Esophagus muscularis mucosa (tissue), 4 donors: ENCODE results near the gene KHK. TPM values are rescaled to one million over a fixed set of nuclear protein-coding genes. Genes with fewer than 3 reads are reported as not detected.

ENCODE experiments used
- DNase-seq: peaks from one replicate; pipeline ENCODE4 v3.0.0-alpha.2; 2017; ENCODE audit errors: extremely low spot score
- H3K27ac ChIP-seq, 4 donors: fragments of 200-600 bp; sonication (generic); replicated peaks in 1 of 4; 1 replicate in 3 of 4; 2 replicates in 1 of 4; pipeline ENCODE4 v1.5.1; 2016 to 2019; ENCODE audit warnings: mild to moderate bottlenecking in 1 of 4
- H3K27me3 ChIP-seq, 4 donors: fragments of 200-600 bp; sonication (generic); one replicate each; pipeline versions ENCODE4 v1.5.1 to v1.6.0; 2016 to 2019
- H3K36me3 ChIP-seq, 4 donors: fragments of 200-600 bp; sonication (generic); one replicate each; pipeline ENCODE4 v1.5.1; 2016 to 2019
- H3K4me1 ChIP-seq, 4 donors: fragments of 200-600 bp; sonication (generic); one replicate each; pipeline ENCODE4 v1.5.1; 2016 to 2019
- H3K4me3 ChIP-seq, 4 donors: fragments of 200-600 bp; sonication (generic); 1 replicate in 2 of 4; 2 replicates in 2 of 4; pipeline ENCODE4 v1.5.1; 2016 to 2019; ENCODE audit warnings: mild to moderate bottlenecking in 4 of 4, moderate library complexity in 1 of 4
- H3K9me3 ChIP-seq, 4 donors: fragments of 200-600 bp; sonication (generic); 1 replicate in 3 of 4; 2 replicates in 1 of 4; pipeline ENCODE4 v1.5.1; 2016 to 2019
- EP300 ChIP-seq: sonication (generic); formaldehyde crosslinking; IDR thresholded peaks from one replicate; pipeline ENCODE4 v1.6.1; 2017; ENCODE audit warnings: antibody characterized with exemption
- POLR2A ChIP-seq: fragments of 450-650 bp; IDR thresholded peaks from one replicate; pipeline ENCODE4 v1.6.1; 2017; ENCODE audit warnings: antibody characterized with exemption, moderate library complexity, mild to moderate bottlenecking, low read depth
- POLR2AphosphoS5 ChIP-seq, 2 donors: sonication (generic); formaldehyde crosslinking; IDR thresholded peaks; one replicate each; pipeline ENCODE4 v1.6.1; 2017; ENCODE audit warnings: antibody characterized with exemption in 2 of 2
- WGBS: methylation state at CpG from one replicate; pipeline ENCODE4 v1.1.5; 2018; 5-methylcytosine and 5-hydroxymethylcytosine counted together
- intact Hi-C: fragments of 100-400 bp; cut with DNase I; formaldehyde crosslinking; loops from one replicate; pipeline ENCODE4 v1.15.1; 2023
- total RNA-seq, 4 donors: library from RNA; depleted of rRNA; stranded (reverse); fragments of >200 nt; gene quantifications; one replicate each; pipeline versions ENCODE4 v1.1.0 to v1.2.1, GENCODE V29; 2016
- TF ChIP-seq, protein P1 (sequence below), 3 experiments: fragments of 200-600 bp in 2 of 3; fragments of 450-650 bp in 1 of 3; sonication (generic) in 2 of 3; IDR thresholded peaks; one replicate each; pipeline ENCODE4 v1.5.1; 2017 to 2019; ENCODE audit warnings: antibody characterized with exemption in 3 of 3, mild to moderate bottlenecking in 2 of 3, moderate library complexity in 1 of 3

The KHK gene
- total RNA-seq, 4 donors from 2014 or later, result 1.2 to 6.3 (median 1.7) TPM

DNA sequence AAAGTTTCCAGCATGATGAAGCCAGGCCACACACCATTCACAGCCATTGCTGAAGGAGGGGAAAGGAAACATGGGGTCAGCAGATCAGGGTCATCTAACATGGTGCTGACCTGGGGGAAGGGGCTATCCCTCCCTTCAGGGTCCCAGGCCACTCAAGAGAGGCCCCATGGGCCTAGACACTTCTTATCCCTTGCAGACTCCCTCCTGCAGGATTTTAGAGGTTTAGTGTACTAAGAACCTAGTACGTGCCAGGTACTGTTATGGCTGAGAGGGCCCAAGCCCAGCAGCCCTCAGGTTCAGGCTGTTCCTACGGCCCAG is 8.8 kb downstream of the KHK start:
- DNase-seq, result no peak
- H3K4me3 ChIP-seq, result no peak overlapping the region
- H3K4me1 ChIP-seq, result peaks cover 11 to 13% (median 12%) of the 10 kb centered on the region in 4 donors
- H3K27me3 ChIP-seq, result no peaks in the 10 kb centered on the region
- TF ChIP-seq POLR2A, result no peak
- TF ChIP-seq, protein P1, sequence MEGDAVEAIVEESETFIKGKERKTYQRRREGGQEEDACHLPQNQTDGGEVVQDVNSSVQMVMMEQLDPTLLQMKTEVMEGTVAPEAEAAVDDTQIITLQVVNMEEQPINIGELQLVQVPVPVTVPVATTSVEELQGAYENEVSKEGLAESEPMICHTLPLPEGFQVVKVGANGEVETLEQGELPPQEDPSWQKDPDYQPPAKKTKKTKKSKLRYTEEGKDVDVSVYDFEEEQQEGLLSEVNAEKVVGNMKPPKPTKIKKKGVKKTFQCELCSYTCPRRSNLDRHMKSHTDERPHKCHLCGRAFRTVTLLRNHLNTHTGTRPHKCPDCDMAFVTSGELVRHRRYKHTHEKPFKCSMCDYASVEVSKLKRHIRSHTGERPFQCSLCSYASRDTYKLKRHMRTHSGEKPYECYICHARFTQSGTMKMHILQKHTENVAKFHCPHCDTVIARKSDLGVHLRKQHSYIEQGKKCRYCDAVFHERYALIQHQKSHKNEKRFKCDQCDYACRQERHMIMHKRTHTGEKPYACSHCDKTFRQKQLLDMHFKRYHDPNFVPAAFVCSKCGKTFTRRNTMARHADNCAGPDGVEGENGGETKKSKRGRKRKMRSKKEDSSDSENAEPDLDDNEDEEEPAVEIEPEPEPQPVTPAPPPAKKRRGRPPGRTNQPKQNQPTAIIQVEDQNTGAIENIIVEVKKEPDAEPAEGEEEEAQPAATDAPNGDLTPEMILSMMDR (IDR thresholded peaks at IDR 0.05), result no peak
- TF ChIP-seq POLR2AphosphoS5 (IDR thresholded peaks at IDR 0.05), result no peak
- TF ChIP-seq EP300, result no peak
- intact Hi-C loops, result loop anchor here (5.0 kb wide), 1 partner anchor 97 kb away; no protein-coding TSS in a partner anchor
- H3K36me3 ChIP-seq, result peaks cover 0 to 18% (median 6%) of the 10 kb centered on the region in 4 donors
- no peak overlapping the region for H3K27ac ChIP-seq
- WGBS, result 100% methylated on average over 1 of the region's 2 CpGs
- no peaks in the 10 kb centered on the region for H3K9me3 ChIP-seq

DNA sequence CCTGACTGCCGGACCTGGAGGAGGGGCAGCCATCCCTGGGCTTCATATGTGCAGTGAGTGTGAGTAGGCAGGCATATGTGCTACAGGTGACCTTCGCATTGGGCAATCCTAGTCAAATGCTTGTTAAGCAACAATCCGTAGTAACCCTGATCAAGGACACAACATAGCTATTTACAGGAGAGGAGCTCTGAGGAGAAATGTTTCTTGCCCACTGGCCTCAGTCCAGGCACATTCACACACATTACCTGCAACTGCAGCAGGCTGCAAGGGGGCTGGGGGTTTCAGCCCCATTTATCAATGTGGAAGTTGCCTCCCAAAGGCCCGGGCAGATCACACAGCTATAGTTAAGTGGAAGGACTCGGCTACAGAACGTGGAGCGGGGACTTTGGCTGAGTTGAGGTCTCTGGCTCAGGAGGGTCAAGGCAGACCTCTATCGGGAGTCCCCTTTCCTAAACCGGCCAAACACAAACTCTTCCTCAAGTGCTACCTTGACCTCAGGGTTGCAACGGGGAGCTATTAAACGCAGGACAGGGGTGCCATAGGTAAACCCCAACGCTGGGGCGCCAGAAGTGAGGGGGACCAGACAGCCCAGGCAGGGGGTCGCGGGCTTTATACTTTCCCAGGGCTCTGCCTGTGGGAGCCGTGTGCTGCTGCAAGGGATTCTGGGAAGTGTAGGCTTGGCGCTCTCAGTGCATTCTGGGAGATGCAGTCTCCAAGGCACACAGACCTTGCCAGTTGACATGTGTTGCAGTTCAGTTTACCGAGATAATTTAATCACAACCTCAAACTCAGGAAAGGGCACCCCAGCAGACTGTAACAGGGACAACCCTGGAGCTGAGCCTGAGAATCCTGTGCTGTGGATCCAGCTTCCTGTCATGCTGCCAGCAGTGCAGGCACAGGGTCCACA is 9.4 kb downstream of the KHK start:
- Histone ChIP-seq H3K36me3 (peaks cover 0 to 18% (median 6%) of the 10 kb centered on the region in 4 donors), H3K27ac (no peak overlapping the region), H3K4me1 (peaks cover 11 to 13% (median 12%) of the 10 kb centered on the region in 4 donors), H3K9me3 (no peaks in the 10 kb centered on the region), H3K4me3 (peak overlapping the region; percentile 42 to 57 (median 46)), H3K27me3 (no peaks in the 10 kb centered on the region)
- intact Hi-C loops, result loop anchor here (5.0 kb wide), 1 partner anchor 96 kb away; no protein-coding TSS in a partner anchor
- DNase-seq, result no peak
- 26% methylated on average over 17 of the region's 18 CpGs for WGBS
- TF ChIP-seq EP300, result no peak
- peak in 1 of 2 donors; percentile 67 for TF ChIP-seq POLR2AphosphoS5 (IDR thresholded peaks at IDR 0.05)

DNA sequence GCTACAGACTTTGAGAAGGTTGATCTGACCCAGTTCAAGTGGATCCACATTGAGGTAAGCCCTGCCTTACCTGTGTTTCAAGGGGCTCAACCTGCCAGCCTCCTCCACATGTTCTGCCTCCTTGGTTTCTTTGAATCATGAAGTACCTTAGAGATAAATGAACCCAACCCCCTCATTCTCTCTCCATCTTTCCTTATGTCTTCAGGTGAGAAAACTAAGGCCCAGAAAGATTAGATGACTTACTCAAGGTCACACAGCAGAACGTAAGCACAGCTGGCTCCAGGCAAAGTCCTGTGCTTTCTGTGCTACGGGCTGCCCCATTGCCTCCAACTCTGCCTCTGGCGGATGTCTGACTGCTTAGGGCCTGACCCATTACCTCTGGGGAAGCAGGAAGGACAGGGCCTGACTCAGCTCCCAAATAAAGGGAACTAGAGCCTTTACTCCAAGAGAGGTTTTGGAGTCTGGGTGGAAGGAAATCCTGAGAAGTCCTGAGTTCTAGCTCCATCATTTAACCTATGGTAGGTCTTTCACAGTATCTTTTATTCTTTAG is 10.3 kb downstream of the KHK start:
- Histone ChIP-seq H3K9me3 (no peaks in the 10 kb centered on the region), H3K4me3 (no peak overlapping the region), H3K36me3 (peaks cover 0 to 18% (median 6%) of the 10 kb centered on the region in 4 donors), H3K27ac (no peak overlapping the region), H3K27me3 (no peaks in the 10 kb centered on the region), H3K4me1 (peaks cover 11 to 13% (median 12%) of the 10 kb centered on the region in 4 donors)
- DNase-seq, result no peak
- TF ChIP-seq POLR2A (no peak), EP300 (no peak), POLR2AphosphoS5 (IDR thresholded peaks at IDR 0.05) (no peak)
- TF ChIP-seq, protein P1 (IDR thresholded peaks at IDR 0.05), result no peak
- whole genome bisulfite sequencing, result 68% methylated on average over 3 of the region's 3 CpGs
- intact Hi-C loops, result loop anchor here (5.0 kb wide), 1 partner anchor 95 kb away; no protein-coding TSS in a partner anchor

DNA sequence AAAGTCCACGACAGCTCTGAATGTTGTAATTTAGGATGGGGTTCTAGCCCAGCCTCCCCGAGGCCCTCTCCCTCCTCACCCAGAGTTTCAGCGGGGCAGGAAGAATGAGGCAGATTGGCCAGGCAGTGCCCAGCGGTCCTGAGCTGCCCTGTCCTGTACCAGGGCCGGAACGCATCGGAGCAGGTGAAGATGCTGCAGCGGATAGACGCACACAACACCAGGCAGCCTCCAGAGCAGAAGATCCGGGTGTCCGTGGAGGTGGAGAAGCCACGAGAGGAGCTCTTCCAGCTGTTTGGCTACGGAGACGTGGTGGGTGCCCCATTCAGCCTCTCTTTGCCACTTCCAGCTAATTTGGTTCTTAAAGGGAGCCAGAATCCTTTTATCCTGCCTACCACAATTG is 10.8 kb downstream of the KHK start:
- intact Hi-C loops, result loop anchor here (5.0 kb wide), 1 partner anchor 95 kb away; no protein-coding TSS in a partner anchor
- DNase-seq, result no peak
- H3K4me1 ChIP-seq, result peaks cover 11 to 13% (median 12%) of the 10 kb centered on the region in 4 donors
- no peak for TF ChIP-seq EP300
- H3K27me3 ChIP-seq, result no peaks in the 10 kb centered on the region
- no peak overlapping the region for H3K27ac ChIP-seq
- WGBS, result 87% methylated on average over 13 of the region's 14 CpGs
- no peak overlapping the region for H3K4me3 ChIP-seq
- peaks cover 0 to 15% (median 6%) of the 10 kb centered on the region in 4 donors for H3K36me3 ChIP-seq
- no peaks in the 10 kb centered on the region for H3K9me3 ChIP-seq

DNA sequence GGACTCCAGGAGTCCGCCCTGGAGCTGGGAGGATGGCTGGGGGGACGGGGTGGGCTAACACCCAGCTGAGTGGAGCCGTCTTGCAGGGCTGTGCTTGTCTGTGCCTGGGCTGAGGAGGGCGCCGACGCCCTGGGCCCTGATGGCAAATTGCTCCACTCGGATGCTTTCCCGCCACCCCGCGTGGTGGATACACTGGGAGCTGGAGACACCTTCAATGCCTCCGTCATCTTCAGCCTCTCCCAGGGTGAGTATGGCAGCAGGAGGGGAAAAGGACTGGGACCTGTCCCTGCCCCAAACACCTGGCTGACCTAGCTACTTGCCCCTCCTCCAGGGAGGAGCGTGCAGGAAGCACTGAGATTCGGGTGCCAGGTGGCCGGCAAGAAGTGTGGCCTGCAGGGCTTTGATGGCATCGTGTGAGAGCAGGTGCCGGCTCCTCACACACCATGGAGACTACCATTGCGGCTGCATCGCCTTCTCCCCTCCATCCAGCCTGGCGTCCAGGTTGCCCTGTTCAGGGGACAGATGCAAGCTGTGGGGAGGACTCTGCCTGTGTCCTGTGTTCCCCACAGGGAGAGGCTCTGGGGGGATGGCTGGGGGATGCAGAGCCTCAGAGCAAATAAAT is 12.9 kb downstream of the KHK start:
- intact Hi-C loops, result loop anchor here (2.0 to 5.0 kb wide), 2 partner anchors 93 to 181 kb away; no protein-coding TSS in a partner anchor
- Histone ChIP-seq H3K27ac (no peak overlapping the region), H3K4me3 (no peak overlapping the region), H3K36me3 (peaks cover 0 to 12% (median 5%) of the 10 kb centered on the region in 4 donors), H3K9me3 (no peaks in the 10 kb centered on the region), H3K4me1 (peaks cover 11 to 13% (median 12%) of the 10 kb centered on the region in 4 donors), H3K27me3 (peaks cover 0 to 7% (median 0%) of the 10 kb centered on the region in 4 donors)
- DNase-seq, result no peak
- TF ChIP-seq, protein P1 (IDR thresholded peaks at IDR 0.05), result no peak
- TF ChIP-seq POLR2AphosphoS5 (IDR thresholded peaks at IDR 0.05), result no peak
- no peak for TF ChIP-seq EP300
- TF ChIP-seq POLR2A, result no peak
- 93% methylated on average over 10 of the region's 19 CpGs for WGBS
